Measurements from ENCODE around the gene ATP1B1.

Gene ATP1B1

GRCh38 chr1:169106095-169106920 lies at the start of gene ATP1B1:
Gene ATP1B1, plus strand, starts transcription at chr1:169106690. Its CDS starts 140 bp downstream, at chr1:169106830.
- peak; percentile 92 for DNase-seq

DNA sequence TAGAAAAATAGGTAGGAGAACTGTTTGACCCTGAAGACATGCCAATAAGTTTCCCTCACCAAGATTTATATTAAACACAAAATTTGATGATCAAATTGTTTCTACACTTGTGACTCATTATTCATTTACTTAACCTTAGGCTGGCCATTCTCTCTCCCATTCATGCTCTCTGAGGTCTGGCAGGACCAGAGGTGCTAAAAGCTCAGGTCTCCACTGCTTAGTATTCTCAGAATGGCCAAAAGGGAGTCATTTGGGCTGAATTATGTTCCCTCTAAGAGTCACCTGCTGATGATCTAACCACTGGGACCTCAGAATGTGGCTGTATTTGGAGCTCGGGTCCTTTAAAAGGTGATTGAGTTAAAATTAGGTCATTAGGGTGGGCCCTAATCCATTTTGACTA lies 47.1 kb upstream of the ATP1B1 start:
- no peak for DNase-seq

- DNase-seq, result no peak
Measured at GRCh38 chr1:169060043-169060722, 46.3 kb upstream of the ATP1B1 start.

GRCh38 chr1:169060919-169061639 lies 45.4 kb upstream of the ATP1B1 start:
- peak; percentile 68 for DNase-seq

DNA sequence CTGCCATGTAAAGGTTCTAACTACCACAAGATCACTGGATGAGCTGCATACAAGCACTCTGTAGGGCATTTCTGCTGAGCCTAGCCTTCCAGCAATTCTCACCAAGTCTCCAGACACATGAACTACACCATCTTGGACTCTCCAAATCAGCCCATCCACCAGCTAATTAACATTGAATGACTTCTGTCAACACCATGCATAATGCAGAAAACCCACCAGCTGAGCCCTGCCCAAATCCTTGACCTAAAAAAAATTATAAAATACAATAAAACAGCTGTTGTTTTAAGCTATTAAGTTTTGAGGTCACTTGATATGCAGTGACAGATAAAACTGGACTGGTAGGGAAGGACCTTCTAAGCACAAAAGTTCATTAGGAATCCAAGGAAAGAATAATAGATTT lies 44.3 kb upstream of the ATP1B1 start:
- no peak for DNase-seq

- no peak for DNase-seq
Measured at GRCh38 chr1:169064103-169064502, 42.4 kb upstream of the ATP1B1 start.

DNA sequence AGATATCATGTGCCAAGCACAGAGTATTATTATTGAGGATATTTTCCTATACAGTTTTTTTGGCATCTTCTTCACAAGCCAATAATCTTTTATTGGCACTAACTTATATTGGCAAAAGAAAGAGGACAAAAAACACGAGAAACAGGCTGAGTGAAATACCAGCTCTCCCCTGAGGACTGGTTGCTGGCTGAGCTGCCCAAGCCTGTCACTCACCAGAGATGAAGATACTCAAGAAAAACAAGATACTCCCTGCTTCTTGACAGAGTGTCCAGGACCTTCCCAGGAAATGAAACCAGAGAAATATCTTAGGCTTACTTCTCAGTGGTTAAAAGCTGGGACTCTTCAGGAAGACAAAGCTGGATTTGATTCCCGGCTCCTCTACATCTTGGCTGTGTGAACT lies 35.9 kb upstream of the ATP1B1 start:
- no peak for DNase-seq

DNA sequence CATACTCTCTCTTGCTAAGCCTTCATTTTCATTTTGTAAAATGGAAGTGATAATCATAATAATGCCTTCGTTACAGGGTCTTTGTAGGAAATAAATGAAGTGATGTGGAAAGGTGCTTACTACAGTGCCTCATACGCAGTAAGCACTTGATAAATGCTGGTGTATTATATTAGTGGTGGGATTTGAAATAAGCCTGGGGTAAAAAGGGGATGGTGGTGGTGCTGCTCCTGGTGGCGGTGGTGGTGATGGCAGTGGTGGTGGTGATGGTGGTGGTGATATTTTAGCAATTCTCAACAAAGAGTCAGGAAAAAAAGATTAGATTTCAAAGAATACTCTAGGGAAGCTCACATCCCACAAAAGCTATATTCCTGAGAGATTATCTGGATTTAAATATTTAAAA lies 35.5 kb upstream of the ATP1B1 start:
- no peak for DNase-seq

DNA sequence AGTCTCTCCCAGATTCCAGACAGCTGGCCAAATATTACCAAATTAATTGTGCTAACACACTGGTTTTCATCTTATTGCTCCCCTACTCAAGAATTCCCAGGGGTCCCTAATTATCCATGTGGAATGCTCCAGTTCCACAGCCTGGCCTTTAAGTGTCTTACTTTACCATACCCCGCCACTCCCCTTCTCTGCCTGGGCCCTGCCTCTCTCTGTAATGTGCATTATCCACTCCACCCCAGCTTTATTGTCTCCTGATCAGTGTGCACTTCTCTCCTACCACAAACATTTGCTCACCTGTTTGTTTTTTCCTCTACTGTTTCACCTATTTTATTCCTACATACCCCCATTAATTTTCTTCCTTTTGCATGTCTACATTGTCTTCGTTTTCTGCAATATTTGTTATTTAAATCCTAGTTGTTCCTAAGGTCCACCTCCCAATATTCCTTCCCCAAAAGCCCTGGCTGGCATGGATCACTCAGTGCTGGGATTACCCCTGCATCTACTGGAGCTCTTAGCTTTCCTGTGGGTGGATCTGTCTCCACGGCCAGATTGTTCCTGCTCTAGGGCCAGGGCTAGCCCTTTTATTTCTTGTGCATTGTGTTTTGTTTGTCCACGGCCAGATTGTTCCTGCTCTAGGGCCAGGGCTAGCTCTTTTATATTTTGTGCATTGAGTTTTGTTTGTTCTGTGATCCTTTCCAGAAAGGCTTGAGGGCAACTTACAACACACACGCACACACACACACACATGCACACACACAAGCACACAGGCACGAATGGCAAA lies 33.4 kb upstream of the ATP1B1 start:
- DNase-seq, result no peak

GRCh38 chr1:169078163-169078883 lies 28.2 kb upstream of the ATP1B1 start:
- no peak for DNase-seq

DNA sequence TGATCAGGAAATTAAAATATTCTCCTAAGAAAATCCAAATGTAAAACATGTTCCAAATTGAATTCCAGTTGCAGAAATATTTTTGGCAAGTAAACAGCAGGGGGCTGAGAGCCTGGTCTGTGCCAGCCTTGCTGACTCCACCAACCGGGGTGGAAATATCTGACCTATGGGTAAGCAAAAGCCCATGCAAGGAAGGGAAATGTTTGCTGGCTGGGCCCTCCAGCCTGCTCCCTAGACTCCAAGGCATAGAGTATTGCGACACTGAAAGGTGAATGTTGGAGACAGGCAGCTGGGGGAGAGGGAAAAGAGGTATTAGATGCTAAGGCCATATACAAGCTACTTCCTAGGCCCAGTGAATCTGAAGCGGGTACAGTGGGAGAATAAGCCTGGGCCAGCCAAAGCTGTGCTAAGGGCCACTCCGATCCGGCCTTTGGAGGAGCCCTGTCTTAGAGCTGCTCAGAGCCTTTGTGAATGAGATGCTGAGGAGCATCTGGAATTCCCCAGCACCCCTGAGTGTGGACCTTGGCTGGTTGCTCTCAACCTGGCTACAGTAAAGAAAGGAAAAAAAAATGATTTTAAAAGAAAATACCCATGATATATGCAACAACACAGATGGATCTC lies 24.9 kb upstream of the ATP1B1 start:
- no peak for DNase-seq

DNA sequence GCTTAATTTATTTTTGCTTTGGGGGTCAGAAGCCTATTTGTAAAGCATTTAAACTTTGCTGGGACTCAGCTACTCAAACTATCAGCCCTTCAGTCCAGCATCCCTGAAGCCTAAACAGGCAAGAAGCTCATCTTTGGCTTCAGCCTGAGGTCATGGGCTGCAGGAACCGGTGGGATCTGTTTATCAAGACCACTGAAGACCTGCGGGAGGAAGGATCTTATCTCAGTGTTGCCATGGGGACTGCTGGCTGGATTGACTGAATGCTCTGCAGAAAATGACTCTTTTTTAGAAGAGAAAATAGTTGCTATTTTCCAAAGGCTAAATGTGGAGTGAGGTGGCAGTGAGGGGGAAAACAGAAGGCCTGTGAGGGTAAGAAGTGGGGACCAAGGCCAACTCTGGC lies 20.6 kb upstream of the ATP1B1 start:
- no peak for DNase-seq

GRCh38 chr1:169086603-169087455 lies 19.7 kb upstream of the ATP1B1 start:
- no peak for DNase-seq

- DNase-seq, result no peak
Measured at GRCh38 chr1:169087876-169088275, 18.6 kb upstream of the ATP1B1 start.

DNA sequence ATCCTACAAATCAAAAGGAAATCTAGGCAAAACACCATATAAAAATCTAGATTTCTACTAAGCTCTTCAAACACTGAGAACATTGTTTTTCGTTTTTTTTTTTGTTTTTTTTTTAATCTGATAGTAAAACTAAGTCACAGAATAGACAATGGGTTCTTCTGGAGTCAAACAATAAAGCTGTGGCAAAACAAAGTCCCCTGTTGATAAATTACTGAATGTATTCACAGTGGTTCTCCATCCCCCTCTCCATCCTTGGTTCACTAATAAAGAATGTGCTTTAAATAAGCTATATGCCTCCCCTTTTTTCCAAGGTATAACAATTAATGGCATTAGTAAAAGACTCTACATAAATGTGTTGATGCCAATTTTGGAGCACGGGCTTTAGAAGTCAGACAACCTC lies 16.7 kb upstream of the ATP1B1 start:
- no peak for DNase-seq

DNA sequence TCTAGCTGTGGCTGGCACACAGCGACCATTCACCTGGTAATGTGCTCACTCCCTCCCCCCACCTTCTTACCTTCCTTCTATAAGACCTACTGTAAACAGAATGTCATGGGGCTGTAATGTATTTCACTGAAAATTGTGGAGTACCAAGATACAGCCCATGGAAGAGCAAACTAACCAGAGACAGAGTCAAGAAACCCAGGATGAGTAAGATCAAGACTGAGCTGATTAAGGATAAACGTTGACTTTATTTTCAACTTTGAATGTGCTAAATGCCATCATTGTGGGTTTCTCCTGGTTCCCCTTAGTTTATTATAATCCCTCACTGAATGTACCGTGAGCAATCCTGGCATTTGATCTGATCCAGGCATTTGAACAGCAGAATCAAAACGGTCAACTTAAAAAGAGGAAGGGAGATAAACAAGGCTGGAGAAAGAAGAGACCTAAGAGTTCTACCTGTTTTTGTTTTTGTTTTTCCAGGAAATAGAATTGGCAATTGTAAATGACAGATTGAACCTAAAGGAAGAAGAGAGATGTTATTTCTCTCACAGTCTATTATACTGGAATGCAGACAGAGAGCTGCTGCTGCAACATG lies 16.1 kb upstream of the ATP1B1 start:
- DNase-seq, result no peak

GRCh38 chr1:169090900-169091311 lies 15.6 kb upstream of the ATP1B1 start:
- DNase-seq, result no peak

DNA sequence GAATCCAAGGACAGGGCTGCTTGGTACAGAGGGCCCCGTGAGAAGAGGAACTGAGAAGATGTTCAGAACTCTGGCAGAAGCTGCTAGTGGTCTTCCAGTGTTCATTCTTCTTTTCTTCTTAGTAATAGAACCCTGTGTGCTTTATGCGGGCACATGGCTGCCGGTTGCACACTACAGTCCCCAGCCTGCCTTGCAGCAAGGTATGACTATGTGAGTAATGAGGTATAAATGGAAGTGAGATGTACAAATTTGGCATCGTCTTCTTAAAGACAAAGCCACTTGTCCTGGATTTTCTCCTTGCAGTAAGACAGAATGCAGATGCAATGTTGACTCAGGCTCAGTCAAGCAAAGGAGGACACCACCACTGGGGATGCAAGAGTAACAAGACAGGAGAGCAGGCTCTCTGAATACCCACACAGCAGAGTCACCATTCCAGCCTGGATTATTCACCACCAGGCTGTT lies 15.0 kb upstream of the ATP1B1 start:
- no peak for DNase-seq

- no peak for DNase-seq
Measured at GRCh38 chr1:169092399-169092798, 14.1 kb upstream of the ATP1B1 start.

DNA sequence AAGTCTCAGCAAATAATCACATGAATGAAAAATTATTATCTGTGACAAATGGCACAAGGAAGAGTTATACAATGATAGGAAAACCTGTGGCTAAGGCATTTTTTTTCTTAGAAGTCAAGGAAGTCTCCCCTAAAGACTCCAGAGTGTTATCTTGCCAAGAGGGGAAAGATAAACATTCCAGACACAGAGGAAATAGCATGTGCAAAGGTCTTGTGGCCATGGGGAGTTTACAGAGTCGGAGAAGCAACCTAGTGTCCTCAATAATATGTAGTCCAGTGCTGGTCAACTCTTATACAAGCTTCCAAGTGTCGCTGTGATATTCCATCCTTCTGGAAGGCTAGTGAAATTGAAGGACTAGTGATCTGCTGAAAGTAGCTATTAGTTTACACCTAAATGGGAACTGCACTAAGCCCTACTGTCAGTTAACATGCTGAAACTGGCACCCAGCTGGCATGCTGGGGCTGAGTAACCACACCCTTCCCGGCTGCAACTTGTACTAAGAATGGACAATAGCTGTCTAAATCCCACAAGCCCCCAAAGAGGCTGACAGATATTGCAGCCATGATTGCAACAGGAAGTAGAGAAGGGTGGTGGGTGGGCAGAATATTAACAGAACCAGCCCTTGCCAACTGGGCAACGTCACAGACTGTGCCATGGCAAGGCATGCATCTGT lies 11.5 kb upstream of the ATP1B1 start:
- no peak for DNase-seq

Measured in suppressor macrophage treated with lipopolysaccharide for 4 hours (primary cell).